IMR-90 (cell line): Measurements from ENCODE around the gene RASA1. TPM values are rescaled to one million over a fixed set of nuclear protein-coding genes. Genes with fewer than 3 reads are reported as not detected.

Experiments
- ATAC-seq: fragments of 200-7000 bp; cut with Tn5 transposase; 2 replicates; pipeline ENCODE4 v1.9.1; 2020; ENCODE audit warnings: low read depth, mild to moderate bottlenecking, moderate library complexity
- BruUV-seq: library from RNA; stranded (reverse); fragments of 400-500 nt; replicated peaks from 2 replicates; lab custom pipeline; 2021; lab: Mats Ljungman, UMichigan
- CTCF ChIA-PET: fragments of 300-600 bp; formaldehyde crosslinking; extraction: SDS; loops from one replicate; lab custom pipeline; 2021; ENCODE audit warnings: antibody characterized with exemption; lab: Yijun Ruan, JAX
- POLR2A ChIA-PET: fragments of 300-600 bp; sonication (Branson Sonifier 250); formaldehyde crosslinking; loops from one replicate; lab custom pipeline; 2022; ENCODE audit warnings: antibody characterized with exemption; ENCODE audit not compliant: unreplicated experiment; lab: Charles Lee
- DNase-seq: peaks from one replicate; pipeline ENCODE4 v3.0.0; 2013
- H2AFZ ChIP-seq: replicated peaks from 2 replicates; pipeline ENCODE3; 2013; ENCODE audit warnings: low read length, mild to moderate bottlenecking; ENCODE audit not compliant: poor library complexity
- H2AK5ac ChIP-seq: 2 replicates; pipeline ENCODE4 v1.6.1; 2013; ENCODE audit warnings: low read depth, low read length, inconsistent platforms
- H2AK9ac ChIP-seq: replicated peaks from 2 replicates; pipeline ENCODE3; 2013; ENCODE audit warnings: mild to moderate bottlenecking, low read depth, low read length, moderate library complexity; ENCODE audit not compliant: poor library complexity
- H2BK120ac ChIP-seq: 2 replicates; pipeline ENCODE4 v1.6.1; 2013; ENCODE audit warnings: low read depth, low read length, inconsistent platforms
- H2BK15ac ChIP-seq: 3 replicates; pipeline ENCODE4 v1.6.1; 2013; ENCODE audit warnings: low read depth, low read length, inconsistent platforms
- H2BK20ac ChIP-seq: 2 replicates; pipeline ENCODE4 v1.6.1; 2013; ENCODE audit warnings: low read depth, mild to moderate bottlenecking, inconsistent platforms, low read length, moderate library complexity
- H2BK5ac ChIP-seq: 2 replicates; pipeline ENCODE4 v1.6.1; 2013; ENCODE audit warnings: mild to moderate bottlenecking, low read depth, low read length, inconsistent platforms; ENCODE audit not compliant: poor library complexity, severe bottlenecking
- H3K14ac ChIP-seq: replicated peaks from 2 replicates; pipeline ENCODE4 v1.6.1; 2013; ENCODE audit warnings: low read depth, low read length, inconsistent platforms
- H3K18ac ChIP-seq: 2 replicates; pipeline ENCODE4 v1.6.1; 2013; ENCODE audit warnings: low read depth, low read length, control low read depth
- H3K23ac ChIP-seq: 2 replicates; pipeline ENCODE4 v1.6.1; 2013; ENCODE audit warnings: low read depth, low read length, inconsistent platforms
- H3K27ac ChIP-seq: 2 replicates; pipeline ENCODE4 v1.5.1; 2013; ENCODE audit warnings: mild to moderate bottlenecking, control low read depth, low read length; ENCODE audit not compliant: insufficient read depth
- H3K27me3 ChIP-seq: 2 replicates; pipeline ENCODE4 v1.6.1; 2013; ENCODE audit warnings: low read length; ENCODE audit not compliant: control insufficient read depth, insufficient read depth
- H3K36me3 ChIP-seq: 2 replicates; pipeline ENCODE4 v1.6.1; 2013; ENCODE audit warnings: low read length, mixed read lengths; ENCODE audit not compliant: control insufficient read depth, insufficient read depth
- H3K4ac ChIP-seq: 2 replicates; pipeline ENCODE4 v1.6.1; 2013; ENCODE audit warnings: low read depth, low read length, inconsistent platforms
- H3K4me1 ChIP-seq: 2 replicates; pipeline ENCODE4 v1.6.1; 2013; ENCODE audit warnings: low read length, mixed read lengths; ENCODE audit not compliant: control insufficient read depth, insufficient read depth
- H3K4me2 ChIP-seq: 2 replicates; pipeline ENCODE4 v1.6.1; 2013; ENCODE audit warnings: low read depth, mild to moderate bottlenecking, control low read depth, low read length, moderate library complexity
- H3K4me3 ChIP-seq: 2 replicates; pipeline ENCODE4 v1.5.1; 2013; ENCODE audit warnings: low read depth, mild to moderate bottlenecking, control low read depth, low read length, moderate library complexity; ENCODE audit not compliant: insufficient read depth
- H3K56ac ChIP-seq: 2 replicates; pipeline ENCODE4 v1.6.1; 2013; ENCODE audit warnings: low read length, inconsistent platforms; ENCODE audit not compliant: insufficient read depth; ENCODE audit errors: extremely low read depth
- H3K79me1 ChIP-seq, 2 experiments: 2 replicates each; pipeline ENCODE4 v1.6.1; 2013; ENCODE audit warnings: low read length in 2 of 2, inconsistent platforms in 1 of 2, low read depth in 1 of 2
- H3K9ac ChIP-seq: 2 replicates; pipeline ENCODE4 v1.6.1; 2013; ENCODE audit warnings: low read depth, low read length, control low read depth
- H3K9me1 ChIP-seq: 2 replicates; pipeline ENCODE4 v1.6.1; 2013; ENCODE audit warnings: low read length, inconsistent platforms; ENCODE audit not compliant: insufficient read depth
- H3K9me3 ChIP-seq: 2 replicates; pipeline ENCODE4 v1.6.1; 2013; ENCODE audit warnings: low read length; ENCODE audit not compliant: control insufficient read depth, insufficient read depth
- H4K20me1 ChIP-seq: 2 replicates; pipeline ENCODE4 v1.6.1; 2013; ENCODE audit warnings: low read length, inconsistent platforms; ENCODE audit not compliant: insufficient read depth
- H4K5ac ChIP-seq: 2 replicates; pipeline ENCODE4 v1.6.1; 2013; ENCODE audit warnings: mild to moderate bottlenecking, low read depth, low read length, control low read depth
- H4K8ac ChIP-seq, 2 experiments: 2 replicates each; pipeline ENCODE4 v1.6.1; 2013; ENCODE audit warnings: low read depth in 2 of 2, low read length in 2 of 2, control low read depth in 1 of 2, inconsistent platforms in 1 of 2
- H4K91ac ChIP-seq: 2 replicates; pipeline ENCODE4 v1.6.1; 2013; ENCODE audit warnings: low read depth, low read length, inconsistent platforms; ENCODE audit not compliant: insufficient read depth
- MXI1 ChIP-seq: IDR thresholded peaks from 2 replicates; pipeline ENCODE4 v1.6.1; 2012; ENCODE audit warnings: low read depth, mild to moderate bottlenecking, low read length, moderate library complexity, borderline replicate concordance
- RCOR1 ChIP-seq: IDR thresholded peaks from 2 replicates; pipeline ENCODE4 v1.6.1; 2012; ENCODE audit warnings: mild to moderate bottlenecking, low read length, improper control_type of control experiment; ENCODE audit not compliant: insufficient replicate concordance
- WGBS, 2 experiments: methylation state at CpG; one replicate each; pipeline versions ENCODE4 v1.1.5 to v1.1.7; 2013; ENCODE audit warnings: missing lambda C conversion rate in 2 of 2; ENCODE audit not compliant: insufficient read length in 1 of 2; ENCODE audit errors: extremely low coverage in 2 of 2; 5-methylcytosine and 5-hydroxymethylcytosine counted together
- dilution Hi-C: fragments of 300-500 bp; cut with HindIII; formaldehyde crosslinking; loops from one replicate; pipeline ENCODE4 v1.14.3; 2018; ENCODE audit warnings: low sequenced_read_pairs; ENCODE audit not compliant: unreplicated experiment
- in situ Hi-C: fragments of 300-500 bp; cut with MboI; formaldehyde crosslinking; loops from 3 replicates; pipeline ENCODE4 v1.14.3; 2019; ENCODE audit warnings: low sequenced_read_pairs, inconsistent platforms, mixed read lengths
- intact Hi-C: fragments of 100-400 bp; cut with micrococcal nuclease; formaldehyde crosslinking; loops from 2 replicates; pipeline ENCODE4 v1.10.0; 2022
- polyA plus RNA-seq, 3 experiments: library from polyadenylated mRNA; depleted of rRNA; stranded (reverse); fragments of >200 nt; gene quantifications; 2 replicates each; pipeline ENCODE4 v1.2.3, GENCODE V29; 2012; ENCODE audit warnings: low replicate concordance in 1 of 3
- total RNA-seq: library from RNA; depleted of rRNA; stranded (reverse); fragments of >200 nt; gene quantifications from 2 replicates; pipeline ENCODE4 v1.2.3, GENCODE V29; 2012
- TF ChIP-seq, protein P1 (sequence below): fragments of 150-350 bp; IDR thresholded peaks from 2 replicates; pipeline ENCODE4 v1.6.1; 2017; ENCODE audit warnings: mild to moderate bottlenecking, antibody characterized with exemption, low read length, low read depth

RASA1 gene
- total and polyA plus RNA-seq, 2 of the 4 experiments (the other 2 are of a cell fraction): 37.6 to 45.7 TPM

DNA sequence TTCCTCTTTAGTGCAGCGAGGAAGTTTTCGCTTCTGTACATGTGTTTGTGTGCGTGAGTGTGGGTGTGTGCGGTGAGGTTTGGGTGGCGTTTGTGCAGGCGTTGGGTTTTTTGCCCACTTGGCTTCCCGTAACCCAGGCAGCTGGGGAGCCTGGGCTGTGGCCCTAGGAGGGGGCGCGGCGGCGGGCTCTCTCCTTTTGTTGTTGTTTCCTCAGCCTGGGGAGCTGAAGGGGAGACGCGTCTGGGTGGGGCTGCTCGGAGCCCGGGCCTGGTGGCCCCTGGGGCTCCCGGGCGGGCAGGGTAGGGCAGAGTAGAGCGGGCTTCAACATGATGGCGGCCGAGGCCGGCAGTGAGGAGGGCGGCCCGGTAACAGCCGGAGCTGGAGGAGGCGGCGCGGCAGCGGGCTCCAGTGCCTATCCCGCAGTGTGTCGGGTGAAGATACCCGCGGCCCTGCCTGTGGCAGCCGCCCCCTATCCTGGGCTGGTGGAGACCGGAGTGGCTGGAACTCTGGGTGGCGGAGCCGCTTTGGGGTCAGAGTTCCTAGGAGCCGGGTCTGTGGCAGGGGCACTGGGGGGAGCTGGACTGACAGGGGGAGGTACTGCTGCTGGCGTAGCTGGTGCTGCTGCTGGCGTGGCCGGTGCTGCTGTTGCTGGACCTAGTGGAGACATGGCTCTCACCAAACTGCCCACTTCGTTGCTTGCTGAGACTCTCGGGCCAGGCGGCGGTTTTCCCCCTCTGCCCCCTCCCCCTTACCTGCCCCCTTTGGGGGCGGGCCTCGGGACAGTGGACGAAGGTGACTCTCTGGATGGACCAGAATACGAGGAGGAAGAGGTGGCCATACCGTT is 665 bp downstream of the RASA1 start:
- ChIA-PET CTCF (interaction anchor here (0.7 to 3.8 kb wide), 2 partner anchors 130 to 198 kb away, joined by 3 to 15 read pairs; no protein-coding TSS in a partner anchor), POLR2A (interaction anchor here (0.6 kb wide), 6 partner anchors 35 to 129 kb away, joined by 3 to 8 read pairs (median 4); no protein-coding TSS in a partner anchor)
- Histone ChIP-seq H3K14ac (peak overlapping the region; percentile 97), H3K9me3 (no peaks in the 10 kb centered on the region), H3K56ac (peak overlapping the region; percentile 98), H3K27ac (peak overlapping the region; percentile 98), H3K79me1 (peaks cover 0 to 4% of the 10 kb centered on the region in 2 experiments; a peak in 1 of 4 replicates), H2BK15ac (peak overlapping the region; percentile 39; the same call in 2 of the 3 replicates), H4K91ac (peak overlapping the region; percentile 80), H3K18ac (peak overlapping the region; percentile 92), H3K27me3 (no peaks in the 10 kb centered on the region), H3K4me3 (peak overlapping the region; percentile 90), H2AK9ac (peak overlapping the region; percentile 95), H2BK5ac (peak overlapping the region; percentile 95), H2BK20ac (peak overlapping the region; percentile 31; the same call in 1 of the 2 replicates), H4K8ac (peak overlapping the region; percentile 45 to 88), H3K4me1 (peaks cover 2% of the 10 kb centered on the region; the same call in 1 of the 2 replicates), H4K20me1 (peaks cover 4% of the 10 kb centered on the region; the same call in 1 of the 2 replicates), H2AFZ (peak overlapping the region; percentile 95), H3K4ac (peak overlapping the region; percentile 98), H3K4me2 (peak overlapping the region; percentile 91), H4K5ac (peak overlapping the region; percentile 92), H3K36me3 (no peaks in the 10 kb centered on the region; the same call in 1 of the 2 replicates), H2BK120ac (peak overlapping the region; percentile 80), H2AK5ac (peak overlapping the region; percentile 91), H3K9ac (peak overlapping the region; percentile 99), H3K23ac (peak overlapping the region; percentile 99), H3K9me1 (no peaks in the 10 kb centered on the region)
- TF ChIP-seq MXI1 (peak; percentile 45; the same call in 1 of the 2 replicates), RCOR1 (no peak)
- TF ChIP-seq, protein P1, sequence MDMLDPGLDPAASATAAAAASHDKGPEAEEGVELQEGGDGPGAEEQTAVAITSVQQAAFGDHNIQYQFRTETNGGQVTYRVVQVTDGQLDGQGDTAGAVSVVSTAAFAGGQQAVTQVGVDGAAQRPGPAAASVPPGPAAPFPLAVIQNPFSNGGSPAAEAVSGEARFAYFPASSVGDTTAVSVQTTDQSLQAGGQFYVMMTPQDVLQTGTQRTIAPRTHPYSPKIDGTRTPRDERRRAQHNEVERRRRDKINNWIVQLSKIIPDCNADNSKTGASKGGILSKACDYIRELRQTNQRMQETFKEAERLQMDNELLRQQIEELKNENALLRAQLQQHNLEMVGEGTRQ: no peak
- ATAC-seq: peak; percentile 56
- in situ Hi-C loops: no loop called here
- 0% methylated on average over 15 of the region's 49 CpGs; no CpG with 5 or more reads in 1 of the 2 experiments for WGBS, 2 experiments
- intact Hi-C loops: loop anchor here (1.0 to 5.0 kb wide), 3 partner anchors 115 to 141 kb away; no protein-coding TSS in a partner anchor
- dilution Hi-C loops: no loop called here
- BruUV-seq: no TSS peak
- DNase-seq: peak; percentile 60
